SK-N-SH (cell line): ENCODE measurements around the gene SLC17A6. TPM values are rescaled to one million over a fixed set of nuclear protein-coding genes. Genes with fewer than 3 reads are reported as not detected.

Experiments
- CTCF ChIA-PET: fragments of 300-600, 350-600 bp; formaldehyde crosslinking; extraction: SDS; loops from one replicate; lab custom pipeline; 2021; lab: Yijun Ruan, JAX
- POLR2A ChIA-PET: fragments of 350-600 bp; sonication (Branson Sonifier 250); formaldehyde crosslinking; extraction: SDS; loops from one replicate; lab custom pipeline; 2020; ENCODE audit warnings: antibody characterized with exemption, inconsistent platforms; lab: Yijun Ruan, JAX
- DNase-seq: peaks from one replicate; pipeline ENCODE4 v3.0.0; 2012
- H2AFZ ChIP-seq: fragments of 200-600 bp; sonication (generic); 2 replicates; pipeline ENCODE4 v1.8.1; 2016; ENCODE audit warnings: antibody characterized with exemption, mild to moderate bottlenecking, low read depth
- H3F3A ChIP-seq: fragments of 200-600 bp; sonication (generic); replicated peaks from 2 replicates; pipeline ENCODE3; 2016; ENCODE audit warnings: antibody characterized with exemption, mild to moderate bottlenecking; ENCODE audit not compliant: insufficient read depth
- H3K27ac ChIP-seq, 2 experiments: fragments of 200-500 bp in 1 of 2; fragments of 200-600 bp in 1 of 2; sonication (Bioruptor generic) in 1 of 2; sonication (generic), shearing (Covaris generic) in 1 of 2; 2 replicates each; pipeline versions ENCODE4 v1.5.1 to v1.6.1; 2014 to 2016; ENCODE audit warnings: low read depth in 2 of 2, inconsistent platforms in 1 of 2, low read length in 1 of 2, mild to moderate bottlenecking in 1 of 2, mixed read lengths in 1 of 2
- H3K27me3 ChIP-seq: fragments of 200-600 bp; sonication (generic), shearing (Covaris generic); 2 replicates; pipeline ENCODE4 v1.6.1; 2016; ENCODE audit warnings: mixed run types; ENCODE audit not compliant: insufficient read depth
- H3K36me3 ChIP-seq, 2 experiments: fragments of 200-500 bp in 1 of 2; fragments of 200-600 bp in 1 of 2; sonication (Bioruptor generic) in 1 of 2; sonication (generic) in 1 of 2; replicated peaks in 1 of 2; 2 replicates each; pipeline versions ENCODE3 to v1.5.1; 2014 to 2016; ENCODE audit warnings: low read length in 1 of 2, mild to moderate bottlenecking in 1 of 2; ENCODE audit not compliant: insufficient read depth in 2 of 2, control insufficient read depth in 1 of 2
- H3K4me1 ChIP-seq, 2 experiments: fragments of 200-500 bp in 1 of 2; fragments of 200-600 bp in 1 of 2; sonication (Bioruptor generic) in 1 of 2; sonication (generic), shearing (Covaris generic) in 1 of 2; 2 replicates each; pipeline versions ENCODE4 v1.5.1 to v1.6.1; 2014 to 2016; ENCODE audit warnings: low read depth in 1 of 2, low read length in 1 of 2, mixed run types in 1 of 2; ENCODE audit not compliant: insufficient read depth in 2 of 2, control insufficient read depth in 1 of 2
- H3K4me2 ChIP-seq: fragments of 200-600 bp; sonication (generic), shearing (Covaris generic); 2 replicates; pipeline ENCODE4 v1.6.1; 2017; ENCODE audit warnings: mixed run types
- H3K4me3 ChIP-seq, 2 experiments: fragments of 200-500 bp in 1 of 2; fragments of 200-600 bp in 1 of 2; sonication (Bioruptor generic) in 1 of 2; sonication (generic), shearing (Covaris generic) in 1 of 2; 2 replicates each; pipeline versions ENCODE4 v1.5.1 to v1.8.1; 2014 to 2016; ENCODE audit warnings: low read depth in 2 of 2, inconsistent platforms in 1 of 2, low read length in 1 of 2, mild to moderate bottlenecking in 1 of 2, mixed read lengths in 1 of 2, moderate library complexity in 1 of 2
- H3K79me2 ChIP-seq: fragments of 200-600 bp; sonication (generic); 2 replicates; pipeline ENCODE4 v1.8.1; 2017; ENCODE audit warnings: mild to moderate bottlenecking; ENCODE audit not compliant: insufficient read depth
- H3K9ac ChIP-seq: fragments of 200-600 bp; sonication (generic); 2 replicates; pipeline ENCODE4 v1.6.1; 2017; ENCODE audit warnings: mixed run types
- H3K9me2 ChIP-seq: fragments of 200-600 bp; sonication (generic); 2 replicates; pipeline ENCODE4 v1.6.1; 2017; ENCODE audit warnings: mixed run types
- H3K9me3 ChIP-seq: fragments of 200-600 bp; sonication (generic); 2 replicates; pipeline ENCODE4 v1.6.1; 2017; ENCODE audit warnings: mixed run types, mild to moderate bottlenecking, moderate library complexity
- H4K20me1 ChIP-seq: fragments of 200-600 bp; sonication (generic); 2 replicates; pipeline ENCODE4 v1.6.1; 2017; ENCODE audit warnings: mild to moderate bottlenecking, mixed run types; ENCODE audit not compliant: insufficient read depth
- CHD2 ChIP-seq: fragments of 150-350 bp; IDR thresholded peaks from 2 replicates; pipeline ENCODE4 v1.6.1; 2018; ENCODE audit warnings: low read length; ENCODE audit not compliant: partially characterized antibody
- ELF1 ChIP-seq: IDR thresholded peaks from 2 replicates; pipeline ENCODE4 v1.4.0; 2012
- EZH2phosphoT487 ChIP-seq: fragments of 200-600 bp; sonication (generic); IDR thresholded peaks from 2 replicates; pipeline ENCODE4 v1.6.1; 2017; ENCODE audit warnings: low read depth, mixed run types, mild to moderate bottlenecking, antibody characterized with exemption, moderate library complexity, borderline replicate concordance
- GATA2 ChIP-seq: sonication (generic); formaldehyde crosslinking; IDR thresholded peaks from 2 replicates; pipeline ENCODE4 v1.5.0; 2020; ENCODE audit warnings: mild to moderate bottlenecking, missing genetic modification reagents
- JUND ChIP-seq: IDR thresholded peaks from 2 replicates; pipeline ENCODE4 v1.4.0; 2012
- MXI1 ChIP-seq: IDR thresholded peaks from 2 replicates; pipeline ENCODE4 v1.6.1; 2012; ENCODE audit warnings: mild to moderate bottlenecking, low read depth, low read length, improper control_type of control experiment
- NRF1 ChIP-seq: IDR thresholded peaks from 2 replicates; pipeline ENCODE4 v1.6.1; 2012; ENCODE audit warnings: low read depth, mild to moderate bottlenecking, low read length
- RAD21 ChIP-seq: IDR thresholded peaks from 2 replicates; pipeline ENCODE4 v1.6.1; 2012; ENCODE audit warnings: mild to moderate bottlenecking, low read length
- REST ChIP-seq: IDR thresholded peaks from 2 replicates; pipeline ENCODE4 v1.6.1; 2012; ENCODE audit warnings: mild to moderate bottlenecking, low read depth, low read length, moderate library complexity
- RFX5 ChIP-seq: IDR thresholded peaks from 2 replicates; pipeline ENCODE4 v1.6.1; 2012; ENCODE audit warnings: mild to moderate bottlenecking, improper control_type of control experiment, low read length
- RXRA ChIP-seq: IDR thresholded peaks from 2 replicates; pipeline ENCODE4 v1.4.0; 2012; ENCODE audit warnings: low read depth, mild to moderate bottlenecking, borderline replicate concordance
- SMC3 ChIP-seq: IDR thresholded peaks from 2 replicates; pipeline ENCODE4 v1.6.1; 2012; ENCODE audit warnings: low read depth, low read length, improper control_type of control experiment
- TCF12 ChIP-seq: IDR thresholded peaks from 2 replicates; pipeline ENCODE4 v1.4.0; 2012
- TEAD4 ChIP-seq: IDR thresholded peaks from 2 replicates; pipeline ENCODE4 v1.4.0; 2012; ENCODE audit warnings: mild to moderate bottlenecking, borderline replicate concordance; ENCODE audit not compliant: insufficient read depth
- USF2 ChIP-seq: fragments of 150-350 bp; IDR thresholded peaks from 2 replicates; pipeline ENCODE4 v1.6.1; 2017; ENCODE audit warnings: antibody characterized with exemption, low read length, low read depth, borderline replicate concordance
- WGBS: methylation state at CpG from one replicate; pipeline ENCODE4 v1.1.6; 2017; ENCODE audit warnings: low lambda C conversion rate; 5-methylcytosine and 5-hydroxymethylcytosine counted together
- polyA plus RNA-seq, 3 experiments: library from polyadenylated mRNA; depleted of rRNA; stranded (reverse); fragments of >200 nt; gene quantifications; 2 replicates each; pipeline ENCODE4 v1.2.3, GENCODE V29; 2012
- TF ChIP-seq, protein P1 (sequence below): IDR thresholded peaks from 2 replicates; pipeline ENCODE4 v1.4.0; 2012; ENCODE audit warnings: low read depth, borderline replicate concordance

SLC17A6 gene
- polyA plus RNA-seq, 1 of the 3 experiments (the other 2 are of a cell fraction) = not detected

- no peak for TF ChIP-seq RAD21
- no peak for TF ChIP-seq JUND
- no peak for TF ChIP-seq GATA2
- TF ChIP-seq RXRA = no peak
- no peak for TF ChIP-seq RFX5
- TF ChIP-seq, all 33 proteins: peak for 0
- H2AFZ ChIP-seq = no peak overlapping the region
- WGBS = 54% methylated on average over 6 of the region's 6 CpGs
These were observed 51.5 kb downstream of the SLC17A6 start for GRCh38 chr11:22389526-22390282.

DNA sequence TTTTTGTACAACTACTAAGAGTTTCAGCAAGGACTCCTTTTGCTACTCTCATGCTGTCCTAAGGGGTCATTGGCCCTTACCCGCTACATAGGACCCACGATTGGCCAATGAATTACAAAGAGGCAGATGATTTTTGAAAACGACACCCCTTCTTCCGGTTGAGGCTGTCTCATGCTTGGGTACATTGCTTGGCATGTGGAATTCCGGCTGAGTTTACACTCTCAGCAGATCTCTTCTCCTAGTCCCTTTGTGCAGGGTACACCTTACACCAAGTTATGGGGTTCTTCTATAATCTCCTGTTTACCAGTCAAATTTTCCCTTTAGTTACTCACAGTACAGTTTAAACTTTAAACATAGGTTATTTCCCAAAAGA is 52.1 kb downstream of the SLC17A6 start:
- 51% methylated on average over 5 of the region's 5 CpGs for WGBS

More at GRCh38 chr11:22389526-22390282, 51.5 kb downstream of the SLC17A6 start:
- Histone ChIP-seq H4K20me1 (no peaks in the 10 kb centered on the region), H3K27me3 (no peaks in the 10 kb centered on the region), H3K27ac (no peak overlapping the region), H3F3A (no peaks in the 10 kb centered on the region), H3K79me2 (no peaks in the 10 kb centered on the region), H3K9ac (no peak overlapping the region), H3K4me2 (no peak overlapping the region), H3K9me3 (no peaks in the 10 kb centered on the region), H3K9me2 (no peaks in the 10 kb centered on the region), H3K4me1 (no peaks in the 10 kb centered on the region; a peak in 1 of 4 replicates), H3K4me3 (no peak overlapping the region), H3K36me3 (no peaks in the 10 kb centered on the region)
- ChIA-PET POLR2A (no interaction called here), CTCF (interaction anchor here (1.0 kb wide), 1 partner anchor 10 kb away, joined by 3 read pairs; no protein-coding TSS in a partner anchor)
- DNase-seq = no peak

More for the DNA sequence above, 52.1 kb downstream of the SLC17A6 start:
- ChIA-PET POLR2A (no interaction called here), CTCF (no interaction called here)
- Histone ChIP-seq H3F3A (no peaks in the 10 kb centered on the region), H3K36me3 (no peaks in the 10 kb centered on the region), H3K4me3 (no peak overlapping the region), H3K27ac (no peak overlapping the region), H3K79me2 (no peaks in the 10 kb centered on the region), H3K4me2 (no peak overlapping the region), H4K20me1 (no peaks in the 10 kb centered on the region), H3K9ac (no peak overlapping the region), H3K9me3 (no peaks in the 10 kb centered on the region), H2AFZ (no peak overlapping the region), H3K27me3 (no peaks in the 10 kb centered on the region), H3K9me2 (no peaks in the 10 kb centered on the region), H3K4me1 (no peaks in the 10 kb centered on the region; a peak in 1 of 4 replicates)
- TF ChIP-seq EZH2phosphoT487 (no peak), NRF1 (no peak), ELF1 (no peak), USF2 (no peak), SMC3 (no peak), CHD2 (no peak), RXRA (no peak), TCF12 (no peak), TEAD4 (no peak), REST (no peak), MXI1 (no peak)
- TF ChIP-seq, protein P1, sequence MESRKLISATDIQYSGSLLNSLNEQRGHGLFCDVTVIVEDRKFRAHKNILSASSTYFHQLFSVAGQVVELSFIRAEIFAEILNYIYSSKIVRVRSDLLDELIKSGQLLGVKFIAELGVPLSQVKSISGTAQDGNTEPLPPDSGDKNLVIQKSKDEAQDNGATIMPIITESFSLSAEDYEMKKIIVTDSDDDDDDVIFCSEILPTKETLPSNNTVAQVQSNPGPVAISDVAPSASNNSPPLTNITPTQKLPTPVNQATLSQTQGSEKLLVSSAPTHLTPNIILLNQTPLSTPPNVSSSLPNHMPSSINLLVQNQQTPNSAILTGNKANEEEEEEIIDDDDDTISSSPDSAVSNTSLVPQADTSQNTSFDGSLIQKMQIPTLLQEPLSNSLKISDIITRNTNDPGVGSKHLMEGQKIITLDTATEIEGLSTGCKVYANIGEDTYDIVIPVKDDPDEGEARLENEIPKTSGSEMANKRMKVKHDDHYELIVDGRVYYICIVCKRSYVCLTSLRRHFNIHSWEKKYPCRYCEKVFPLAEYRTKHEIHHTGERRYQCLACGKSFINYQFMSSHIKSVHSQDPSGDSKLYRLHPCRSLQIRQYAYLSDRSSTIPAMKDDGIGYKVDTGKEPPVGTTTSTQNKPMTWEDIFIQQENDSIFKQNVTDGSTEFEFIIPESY = no peak
- DNase-seq = no peak
